ENCODE measurements around the gene GALNT2.

GALNT2 gene

DNA sequence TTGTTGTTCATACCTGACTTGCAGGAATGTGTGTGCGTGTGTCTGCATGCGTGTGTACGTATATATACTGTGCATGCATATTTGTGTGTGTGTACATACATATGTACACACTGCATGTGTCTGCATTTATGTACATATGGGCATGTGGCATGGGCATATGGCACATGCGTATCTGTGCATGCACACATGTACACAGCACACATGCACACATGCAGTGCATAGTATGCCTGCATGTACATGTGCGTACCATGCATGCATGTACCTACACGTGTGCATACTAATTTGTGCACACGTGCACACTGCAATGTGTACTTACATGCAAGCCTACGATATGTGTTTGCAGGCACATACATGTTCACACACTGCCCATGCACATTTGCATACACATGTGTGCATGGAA, 43.9 kb downstream of the GALNT2 start:
- no peak for DNase-seq (ENCODE audit: low read depth in 1 of 2, low spot score in 1 of 2)

GRCh38 chr1:230112131-230112701, 45.2 kb downstream of the GALNT2 start:
- no peak for DNase-seq (ENCODE audit: low read depth in 1 of 2, low spot score in 1 of 2)

DNA sequence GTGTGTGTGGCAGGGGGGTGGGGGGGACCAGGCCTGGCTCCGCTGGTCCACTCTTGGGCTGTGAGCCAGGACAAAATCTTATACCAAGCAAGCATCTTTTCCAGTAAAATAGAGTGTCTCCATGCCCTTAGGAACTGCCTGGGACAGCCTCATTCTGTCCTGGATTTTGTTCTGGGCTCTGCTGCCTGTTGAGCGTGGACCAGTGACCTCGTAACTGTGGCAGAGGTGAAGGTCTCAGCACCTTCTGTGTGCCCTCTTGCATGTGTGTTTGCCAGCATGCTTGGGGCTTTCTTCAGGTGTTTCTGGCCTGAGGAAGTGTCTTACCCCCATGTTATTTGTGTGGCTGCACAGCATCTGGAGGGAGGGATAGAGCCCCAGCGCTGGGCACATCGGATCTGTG, 45.7 kb downstream of the GALNT2 start:
- DNase-seq (ENCODE audit: low read depth in 1 of 2, low spot score in 1 of 2), result no peak

DNA sequence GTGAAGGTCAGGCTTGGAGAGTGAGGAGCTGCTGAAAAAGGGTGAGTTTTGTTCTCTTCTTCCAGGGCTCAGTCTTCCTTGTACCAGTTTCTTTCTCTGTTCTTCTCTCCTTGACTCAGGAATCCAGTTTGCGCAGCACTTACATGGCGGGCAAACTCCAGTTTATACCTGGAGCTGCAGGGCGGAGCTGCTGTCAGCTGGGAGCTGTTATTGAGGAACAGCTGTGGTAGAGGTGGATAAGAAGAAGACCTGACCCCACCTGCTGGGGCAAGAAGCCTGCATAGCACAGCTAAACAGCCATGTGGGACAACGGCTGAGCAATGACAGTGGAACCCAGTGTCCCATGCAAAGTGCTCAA, 46.2 kb downstream of the GALNT2 start:
- no peak for DNase-seq (ENCODE audit: low read depth in 1 of 2, low spot score in 1 of 2)

DNA sequence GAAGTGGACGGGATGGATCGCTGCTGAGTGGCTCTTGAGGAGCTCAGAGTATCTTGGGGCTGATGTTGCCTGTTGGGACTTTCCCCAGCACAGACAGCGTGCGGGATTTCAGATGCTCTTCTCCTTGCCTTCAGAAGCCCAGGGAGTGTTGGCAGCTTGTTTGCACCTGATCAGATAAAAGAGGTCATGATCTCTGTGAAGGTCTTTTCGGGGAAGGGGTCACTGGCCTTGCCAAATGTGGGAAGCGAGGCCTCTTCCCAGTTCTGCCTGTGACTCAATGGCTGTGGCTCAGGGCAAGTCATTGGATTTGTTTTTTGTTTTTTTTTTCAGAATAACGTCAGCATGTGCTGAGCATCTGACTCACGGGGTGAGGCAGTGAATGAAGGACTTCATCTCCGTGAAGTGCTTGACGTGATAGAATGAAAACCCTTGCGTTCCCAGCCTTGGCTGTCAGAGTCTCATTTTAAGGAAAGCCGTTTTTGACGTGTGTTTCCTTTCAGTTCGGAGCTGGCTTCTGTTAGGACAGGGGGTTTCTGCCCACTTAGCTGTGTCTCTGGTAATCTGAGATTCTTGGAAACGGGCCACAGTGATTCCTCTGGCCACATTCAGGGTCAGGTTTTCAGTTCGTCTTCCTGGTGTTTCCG, 46.7 kb downstream of the GALNT2 start:
- no peak for DNase-seq (ENCODE audit: low read depth in 1 of 2, low spot score in 1 of 2)

DNA sequence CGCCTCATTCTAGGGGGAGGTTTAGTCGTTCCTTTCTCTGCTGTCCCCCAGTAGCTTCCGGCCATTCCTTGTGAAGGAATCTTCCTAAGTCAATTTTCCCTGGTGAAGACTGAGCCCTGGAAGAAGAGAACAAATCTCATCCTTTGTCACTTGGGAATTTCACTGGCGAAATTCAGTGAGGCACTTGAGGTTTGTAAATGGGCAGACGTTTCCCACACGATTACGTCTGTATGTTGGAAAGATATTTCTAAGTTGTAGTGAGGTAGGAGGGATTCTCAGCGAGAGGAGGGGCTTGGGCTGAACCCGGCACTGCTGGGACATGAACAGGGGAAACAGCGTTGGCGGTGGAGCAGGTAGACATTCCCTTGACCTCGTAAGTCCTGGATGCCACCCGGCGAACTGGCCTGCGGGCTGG, 47.2 kb downstream of the GALNT2 start:
- DNase-seq (ENCODE audit: low read depth in 1 of 2, low spot score in 1 of 2), result no peak

- no peak for DNase-seq (ENCODE audit: low read depth in 1 of 2, low spot score in 1 of 2)
Observed at GRCh38 chr1:230117694-230118093, 50.7 kb downstream of the GALNT2 start.

- DNase-seq (ENCODE audit: low read depth in 1 of 2, low spot score in 1 of 2), result no peak
Observed at GRCh38 chr1:230119340-230119739, 52.3 kb downstream of the GALNT2 start.

GRCh38 chr1:230120289-230120920, 53.4 kb downstream of the GALNT2 start:
- DNase-seq (ENCODE audit: low read depth in 1 of 2, low spot score in 1 of 2), result no peak

- DNase-seq (ENCODE audit: low read depth in 1 of 2, low spot score in 1 of 2), result no peak
Observed at GRCh38 chr1:230120921-230121381, 53.9 kb downstream of the GALNT2 start.

DNA sequence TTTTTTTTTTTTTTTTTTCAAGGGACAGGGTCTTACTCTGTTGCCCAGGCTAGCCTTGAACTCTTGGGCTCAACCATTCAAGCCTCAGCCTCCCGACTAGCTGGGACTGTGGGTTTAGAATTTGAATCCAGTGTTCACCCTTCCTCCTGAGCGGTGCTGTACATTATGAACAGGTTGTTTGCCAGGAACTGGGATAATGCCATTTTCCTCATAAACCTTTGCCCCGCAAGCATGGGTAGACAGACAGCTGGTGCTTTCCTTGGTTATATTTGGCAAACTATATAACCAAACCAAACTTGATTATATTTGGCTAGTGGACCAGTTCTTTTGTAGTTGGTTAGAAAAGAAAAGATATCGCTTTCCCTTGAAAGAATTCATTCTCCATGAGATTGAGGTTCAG, 54.9 kb downstream of the GALNT2 start:
- no peak for DNase-seq (ENCODE audit: low read depth in 1 of 2, low spot score in 1 of 2)

GRCh38 chr1:230122366-230123279, 55.6 kb downstream of the GALNT2 start:
- DNase-seq (ENCODE audit: low read depth in 1 of 2, low spot score in 1 of 2), result no peak

GRCh38 chr1:230123280-230124185, 56.5 kb downstream of the GALNT2 start:
- DNase-seq (ENCODE audit: low read depth in 1 of 2, low spot score in 1 of 2), result no peak

DNA sequence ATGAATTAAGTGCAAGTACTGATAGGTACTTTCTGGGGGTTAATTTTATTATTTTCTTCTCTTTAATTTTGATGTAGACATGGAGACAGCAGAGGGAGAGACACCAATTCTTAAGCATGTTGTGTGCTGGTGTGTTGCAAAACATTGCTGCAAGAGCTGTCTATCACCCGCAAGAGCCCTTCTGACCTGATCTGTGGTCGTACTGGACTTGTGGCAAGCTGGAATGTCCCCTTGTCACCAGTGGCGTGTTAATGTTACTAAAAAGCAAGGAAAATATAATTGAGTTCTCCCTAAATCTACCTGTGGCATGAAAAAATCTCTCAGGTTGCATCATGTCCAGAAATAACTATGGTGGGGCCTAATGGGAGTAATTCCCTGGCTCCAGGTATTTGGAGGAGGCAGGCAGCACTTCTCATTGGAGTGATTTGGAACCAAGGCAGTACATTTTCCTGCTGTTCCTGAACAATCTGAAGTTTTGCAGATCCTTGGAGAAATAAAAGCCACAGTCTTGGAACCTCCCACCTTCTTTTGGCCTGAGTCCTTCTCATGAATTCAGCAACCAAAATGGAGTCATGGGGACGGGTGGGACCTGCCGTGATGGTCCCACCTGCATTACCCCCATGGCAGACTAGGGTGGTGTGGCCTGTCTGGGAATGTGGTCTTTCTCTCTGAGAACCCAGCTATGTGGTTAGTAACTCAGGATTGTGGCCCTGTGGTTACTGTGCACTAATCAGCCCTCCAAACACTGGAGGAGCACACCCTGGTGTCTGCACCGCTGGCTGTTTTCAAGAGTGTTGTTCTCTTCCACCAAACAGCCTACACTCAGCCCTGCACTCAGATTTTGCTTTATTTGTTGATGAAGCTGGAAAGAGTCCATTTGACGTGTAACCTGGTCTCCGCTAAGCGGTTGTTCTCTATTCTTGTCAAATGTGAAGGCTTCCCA, 57.4 kb downstream of the GALNT2 start:
- DNase-seq (ENCODE audit: low read depth in 1 of 2, low spot score in 1 of 2), result no peak

- no peak for DNase-seq (ENCODE audit: low read depth in 1 of 2, low spot score in 1 of 2)
Observed at GRCh38 chr1:230125141-230125540, 58.1 kb downstream of the GALNT2 start.

GRCh38 chr1:230125640-230126528, 58.8 kb downstream of the GALNT2 start:
- DNase-seq (ENCODE audit: low read depth in 1 of 2, low spot score in 1 of 2), result no peak

GRCh38 chr1:230126529-230127104, 59.6 kb downstream of the GALNT2 start:
- no peak for DNase-seq (ENCODE audit: low read depth in 1 of 2, low spot score in 1 of 2)

Data from activated CD4-positive, alpha-beta T cell treated with anti-CD3 and anti-CD28 coated beads, Interleukin-2, amount 50 U/mL, for 24 hours (primary cell).